GM13977 (cell line): ENCODE data around the gene AKR1B1.

Experiments used
- DNase-seq: peaks from one replicate; pipeline ENCODE4 v3.0.0; 2012; ENCODE audit warnings: low spot score
- in situ Hi-C: fragments of 300-500 bp; cut with MboI; formaldehyde crosslinking; loops from one replicate; pipeline ENCODE4 v1.12.0; 2022; ENCODE audit warnings: low sequenced_read_pairs, low pct_unique_long_range_greater_than_20kb, mixed read lengths, inconsistent platforms; ENCODE audit not compliant: unreplicated experiment
- TF ChIP-seq, protein P1 (sequence below): IDR thresholded peaks from 2 replicates; pipeline ENCODE4 v1.5.1; 2012; ENCODE audit warnings: mild to moderate bottlenecking, control low read depth; ENCODE audit not compliant: insufficient read depth; ENCODE audit errors: extremely low read depth, missing control alignments

The AKR1B1 gene

DNA sequence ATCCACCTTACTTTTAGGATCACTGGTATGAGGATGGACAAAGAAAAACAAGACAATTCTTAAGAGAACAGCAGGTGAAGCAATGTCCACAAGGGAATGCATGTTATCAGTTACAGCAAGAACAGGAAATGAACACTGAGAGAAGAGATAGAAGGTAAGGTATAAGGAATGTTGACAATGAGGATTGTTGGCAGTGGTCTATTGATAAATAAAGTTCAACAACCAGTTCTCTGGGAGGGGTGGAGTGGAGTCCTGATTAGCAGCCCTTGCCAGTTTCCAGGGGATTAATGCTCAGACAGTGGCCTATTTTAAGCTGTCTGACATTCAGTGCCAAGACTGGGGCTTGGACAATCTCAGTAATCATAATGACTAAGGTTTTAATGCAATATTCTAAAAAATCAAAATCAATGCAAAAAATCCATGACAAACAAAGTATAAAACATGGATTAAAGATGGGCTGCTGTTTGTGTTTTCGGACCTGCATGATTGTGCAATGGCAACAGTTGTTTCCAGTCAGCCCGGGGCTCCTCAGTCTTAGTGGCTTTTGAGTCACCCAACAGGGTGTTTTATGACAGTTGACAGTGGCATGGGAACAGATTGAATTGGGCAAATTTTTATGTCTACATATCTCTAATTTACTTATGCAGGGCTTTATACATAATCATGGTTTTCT is 13.8 kb upstream of the AKR1B1 start:
- TF ChIP-seq, protein P1, sequence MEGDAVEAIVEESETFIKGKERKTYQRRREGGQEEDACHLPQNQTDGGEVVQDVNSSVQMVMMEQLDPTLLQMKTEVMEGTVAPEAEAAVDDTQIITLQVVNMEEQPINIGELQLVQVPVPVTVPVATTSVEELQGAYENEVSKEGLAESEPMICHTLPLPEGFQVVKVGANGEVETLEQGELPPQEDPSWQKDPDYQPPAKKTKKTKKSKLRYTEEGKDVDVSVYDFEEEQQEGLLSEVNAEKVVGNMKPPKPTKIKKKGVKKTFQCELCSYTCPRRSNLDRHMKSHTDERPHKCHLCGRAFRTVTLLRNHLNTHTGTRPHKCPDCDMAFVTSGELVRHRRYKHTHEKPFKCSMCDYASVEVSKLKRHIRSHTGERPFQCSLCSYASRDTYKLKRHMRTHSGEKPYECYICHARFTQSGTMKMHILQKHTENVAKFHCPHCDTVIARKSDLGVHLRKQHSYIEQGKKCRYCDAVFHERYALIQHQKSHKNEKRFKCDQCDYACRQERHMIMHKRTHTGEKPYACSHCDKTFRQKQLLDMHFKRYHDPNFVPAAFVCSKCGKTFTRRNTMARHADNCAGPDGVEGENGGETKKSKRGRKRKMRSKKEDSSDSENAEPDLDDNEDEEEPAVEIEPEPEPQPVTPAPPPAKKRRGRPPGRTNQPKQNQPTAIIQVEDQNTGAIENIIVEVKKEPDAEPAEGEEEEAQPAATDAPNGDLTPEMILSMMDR: no peak
- in situ Hi-C loops: no loop called here
- DNase-seq: no peak

DNA sequence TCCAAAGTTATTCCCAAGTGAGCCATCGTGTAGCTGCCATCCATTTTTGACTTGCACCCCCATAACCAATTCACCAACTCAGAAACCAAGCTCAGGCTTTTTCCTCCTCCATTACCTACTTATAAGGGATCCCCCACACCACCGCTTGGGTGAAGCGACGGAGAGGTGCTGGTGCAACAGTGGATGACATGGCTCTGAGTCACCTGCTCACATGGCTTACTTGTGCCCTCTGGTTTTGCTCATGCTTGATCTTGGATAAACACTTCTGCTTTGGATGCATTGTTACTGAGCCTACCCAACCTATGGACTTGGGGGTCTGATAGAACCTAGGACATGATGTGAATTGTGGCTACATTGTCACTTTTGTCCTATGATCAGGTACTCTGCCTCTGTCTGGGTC is 12.0 kb upstream of the AKR1B1 start:
- in situ Hi-C loops: no loop called here
- DNase-seq: no peak
- TF ChIP-seq, protein P1: no peak

DNA sequence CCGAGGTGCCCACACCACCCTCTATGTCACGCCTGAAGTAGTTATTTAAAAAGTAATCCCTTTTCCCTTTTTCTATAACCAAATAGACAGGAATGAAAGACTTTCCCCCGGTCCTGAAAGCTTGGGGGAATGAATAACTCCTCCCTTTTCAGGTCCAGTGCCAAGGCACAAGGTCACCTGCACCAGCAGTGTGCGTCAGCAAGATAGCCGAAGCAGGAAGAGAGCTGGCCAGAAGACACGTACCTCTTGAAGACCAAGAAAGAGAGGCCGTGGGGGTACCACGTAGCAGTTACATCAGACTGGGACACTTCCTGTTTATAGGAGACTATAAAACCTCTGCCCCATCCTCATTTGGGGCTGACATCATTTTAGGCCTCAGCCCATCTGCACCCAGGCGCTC is 10.7 kb upstream of the AKR1B1 start:
- TF ChIP-seq, protein P1: no peak
- in situ Hi-C loops: no loop called here
- no peak for DNase-seq

DNA sequence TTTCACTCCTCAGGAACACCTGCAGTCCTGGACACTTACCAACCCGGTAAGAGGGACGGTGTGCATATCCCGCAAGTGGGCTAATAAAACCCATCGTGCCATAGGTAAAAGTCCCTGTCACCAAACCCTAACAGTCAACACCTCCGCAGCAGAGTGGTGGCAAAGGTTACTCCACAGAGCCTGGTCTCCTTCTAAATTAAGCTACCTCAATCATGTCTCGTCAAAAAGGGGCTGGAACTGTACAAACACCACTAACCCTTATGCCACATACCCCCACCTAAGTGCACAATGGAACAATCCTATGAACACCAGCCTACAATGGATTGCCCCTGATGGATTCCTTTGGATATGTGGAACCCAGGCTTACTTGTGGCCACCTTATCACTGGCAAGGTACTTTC is 9.6 kb upstream of the AKR1B1 start:
- in situ Hi-C loops: no loop called here
- TF ChIP-seq, protein P1: no peak
- DNase-seq: no peak

DNA sequence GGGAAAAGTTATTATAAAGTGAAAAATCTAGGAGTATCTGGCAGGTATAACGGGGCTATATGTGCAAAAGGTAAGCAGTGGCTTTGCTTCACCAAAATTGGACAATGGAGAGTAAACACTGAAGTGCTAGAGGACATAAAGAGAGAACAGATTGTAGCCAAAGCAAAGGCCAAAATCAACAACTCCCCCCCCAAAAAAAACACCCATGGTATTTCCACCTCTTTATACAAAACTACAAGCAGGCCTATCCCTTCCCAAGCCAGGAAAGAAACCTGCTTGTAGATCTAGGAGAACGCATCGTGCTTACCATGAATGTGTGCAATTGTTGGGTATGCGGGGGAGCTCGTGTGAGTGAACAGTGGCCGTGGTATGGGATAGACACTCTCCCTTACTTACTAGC is 9.2 kb upstream of the AKR1B1 start:
- in situ Hi-C loops: no loop called here
- TF ChIP-seq, protein P1: no peak
- DNase-seq: no peak

DNA sequence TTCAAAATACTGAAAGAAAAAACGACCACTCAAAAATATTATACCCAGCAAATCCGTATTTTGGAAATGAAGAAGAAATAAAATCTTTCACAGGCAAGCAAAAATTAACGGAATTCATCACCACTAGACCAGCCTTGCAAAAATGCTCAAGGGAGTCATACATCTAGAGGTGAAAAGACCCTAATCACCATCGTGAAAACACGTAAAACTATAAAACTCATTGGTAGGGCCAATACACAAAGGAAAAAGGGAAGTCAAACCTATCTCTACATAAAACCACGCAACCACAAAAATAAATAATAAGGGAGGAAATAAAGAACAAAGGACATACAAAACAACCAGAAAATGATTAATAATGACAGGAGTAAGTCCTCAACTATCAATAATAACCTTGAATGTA is 6.6 kb upstream of the AKR1B1 start:
- TF ChIP-seq, protein P1: no peak
- DNase-seq: no peak
- in situ Hi-C loops: no loop called here

DNA sequence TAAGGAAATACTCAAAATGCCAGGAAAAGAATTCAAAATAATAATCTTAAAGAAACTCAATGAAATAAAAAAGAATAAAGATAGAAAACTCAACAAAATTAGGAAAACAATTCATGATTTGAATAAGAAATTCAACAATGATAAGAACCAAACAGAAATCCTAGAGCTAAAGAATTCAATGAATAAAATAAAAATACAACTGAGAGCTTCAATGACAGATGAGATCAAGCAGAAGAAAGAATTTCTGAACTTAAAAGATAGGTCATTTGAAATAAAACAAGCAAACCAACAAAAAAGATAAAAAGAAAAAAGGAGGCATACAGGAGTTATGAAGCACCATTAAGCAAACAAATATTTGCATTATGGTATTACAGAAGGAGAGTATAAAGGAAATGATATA is 5.6 kb upstream of the AKR1B1 start:
- DNase-seq: no peak
- TF ChIP-seq, protein P1: no peak
- in situ Hi-C loops: no loop called here
